CD14-positive monocyte (primary cell): ENCODE measurements around the gene CUTA. TPM values are rescaled to one million over a fixed set of nuclear protein-coding genes. Genes with fewer than 3 reads are reported as not detected.

Source experiments
- DNase-seq, 3 donors: peaks; one replicate each; pipeline ENCODE4 v3.0.0-alpha.2; 2011 to 2022
- H2AFZ ChIP-seq: 2 replicates; pipeline ENCODE4 v1.6.0; 2012; ENCODE audit warnings: mild to moderate bottlenecking, low read depth, low read length, inconsistent platforms; ENCODE audit not compliant: insufficient read depth, poor library complexity, severe bottlenecking
- H3K27ac ChIP-seq, 2 donors: 1 replicate in 1 of 2; 2 replicates in 1 of 2; pipeline ENCODE4 v1.5.1; 2012 to 2013; ENCODE audit warnings: low read length in 2 of 2, control low read depth in 1 of 2, inconsistent platforms in 1 of 2, low read depth in 1 of 2, mild to moderate bottlenecking in 1 of 2
- H3K27me3 ChIP-seq, 2 donors: one replicate each; pipeline versions ENCODE4 v1.6.0 to v1.6.1; 2011 to 2013; ENCODE audit warnings: low read length in 2 of 2; ENCODE audit not compliant: control insufficient read depth in 2 of 2, insufficient read depth in 2 of 2
- H3K36me3 ChIP-seq, 2 donors: replicated peaks in 1 of 2; 1 replicate in 1 of 2; 2 replicates in 1 of 2; pipeline versions ENCODE4 v1.5.1 to v1.6.1; 2012 to 2013; ENCODE audit warnings: low read length in 2 of 2, control low read depth in 1 of 2, inconsistent platforms in 1 of 2, mild to moderate bottlenecking in 1 of 2; ENCODE audit not compliant: insufficient read depth in 2 of 2, control insufficient read depth in 1 of 2
- H3K4me1 ChIP-seq, 2 donors: 1 replicate in 1 of 2; 2 replicates in 1 of 2; pipeline versions ENCODE4 v1.5.1 to v1.6.1; 2012 to 2013; ENCODE audit warnings: low read length in 2 of 2, control low read depth in 1 of 2, inconsistent platforms in 1 of 2, mild to moderate bottlenecking in 1 of 2, moderate library complexity in 1 of 2; ENCODE audit not compliant: insufficient read depth in 2 of 2, control insufficient read depth in 1 of 2
- H3K4me2 ChIP-seq: replicated peaks from 2 replicates; pipeline ENCODE3; 2012; ENCODE audit warnings: low read length, moderate library complexity, mild to moderate bottlenecking; ENCODE audit not compliant: poor library complexity, severe bottlenecking; ENCODE audit errors: extremely low read depth
- H3K4me3 ChIP-seq, 3 experiments: fragments of 200-600 bp in 1 of 3; sonication (generic) in 1 of 3; replicated peaks in 1 of 3; 1 replicate in 2 of 3; 2 replicates in 1 of 3; pipeline ENCODE4 v1.5.1; 2011 to 2013; ENCODE audit warnings: low read length in 3 of 3, mild to moderate bottlenecking in 3 of 3, control low read depth in 2 of 3, low read depth in 2 of 3, inconsistent platforms in 1 of 3, moderate library complexity in 1 of 3
- H3K79me2 ChIP-seq: 2 replicates; pipeline ENCODE4 v1.6.0; 2012; ENCODE audit warnings: mild to moderate bottlenecking, control low read depth, inconsistent platforms, low read length, moderate library complexity; ENCODE audit not compliant: insufficient read depth
- H3K9ac ChIP-seq: 2 replicates; pipeline ENCODE4 v1.6.0; 2017; ENCODE audit warnings: low read length, mild to moderate bottlenecking; ENCODE audit not compliant: insufficient read depth, poor library complexity, severe bottlenecking
- H3K9me3 ChIP-seq, 2 donors: replicated peaks in 1 of 2; 1 replicate in 1 of 2; 2 replicates in 1 of 2; pipeline versions ENCODE4 v1.5.1 to v1.6.1; 2012 to 2013; ENCODE audit warnings: low read length in 2 of 2, control low read depth in 1 of 2; ENCODE audit not compliant: control insufficient read depth in 1 of 2, insufficient read depth in 1 of 2
- H4K20me1 ChIP-seq: 2 replicates; pipeline ENCODE4 v1.6.0; 2012; ENCODE audit warnings: mild to moderate bottlenecking, low read length, control low read depth, moderate library complexity; ENCODE audit not compliant: insufficient read depth
- H3K27ac Mint-ChIP-seq, 7 donors: one replicate each; pipeline ENCODE4 v1.8.0; 2020; ENCODE audit warnings: mild to moderate bottlenecking in 7 of 7, mixed read lengths in 7 of 7, moderate library complexity in 6 of 7, inconsistent platforms in 2 of 7
- H3K27me3 Mint-ChIP-seq, 3 donors: one replicate each; pipeline ENCODE4 v1.8.0; 2021 to 2022; ENCODE audit warnings: low read depth in 3 of 3, mild to moderate bottlenecking in 3 of 3, mixed read lengths in 3 of 3, moderate library complexity in 3 of 3, inconsistent platforms in 1 of 3
- H3K36me3 Mint-ChIP-seq, 2 donors: one replicate each; pipeline ENCODE4 v1.8.0; 2020; ENCODE audit warnings: mixed read lengths in 2 of 2, inconsistent platforms in 1 of 2, mild to moderate bottlenecking in 1 of 2
- H3K4me1 Mint-ChIP-seq: one replicate; pipeline ENCODE4 v1.8.0; 2020; ENCODE audit warnings: mild to moderate bottlenecking, mixed read lengths
- H3K4me3 Mint-ChIP-seq, 2 donors: one replicate each; pipeline ENCODE4 v1.8.0; 2020; ENCODE audit warnings: mild to moderate bottlenecking in 2 of 2, mixed read lengths in 2 of 2, moderate library complexity in 1 of 2
- H3K9me3 Mint-ChIP-seq, 7 donors: one replicate each; pipeline ENCODE4 v1.8.0; 2020 to 2022; ENCODE audit warnings: mixed read lengths in 7 of 7, mild to moderate bottlenecking in 6 of 7, moderate library complexity in 6 of 7, inconsistent platforms in 2 of 7
- WGBS: methylation state at CpG from one replicate; pipeline ENCODE4 v1.1.5; 2013; ENCODE audit warnings: missing lambda C conversion rate; ENCODE audit not compliant: insufficient coverage; 5-methylcytosine and 5-hydroxymethylcytosine counted together
- intact Hi-C, 2 donors: fragments of 100-400 bp; cut with micrococcal nuclease; formaldehyde crosslinking; loops; one replicate each; pipeline versions ENCODE4 v1.15.0 to v1.15.1; 2023
- polyA plus RNA-seq, 3 donors: library from polyadenylated mRNA; depleted of rRNA in 1 of 3; unstranded in 2 of 3; stranded (reverse) in 1 of 3; fragments of 300-500 nt in 2 of 3; fragments of >200 nt in 1 of 3; fragmentation: Illumina TruSeq in 2 of 3; gene quantifications; 1 replicate in 2 of 3; 2 replicates in 1 of 3; pipeline ENCODE4 v1.2.3, GENCODE V29; 2012 to 2021
- TF ChIP-seq, protein P1 (sequence below): fragments of 200-600 bp; IDR thresholded peaks from one replicate; pipeline ENCODE4 v1.8.0; 2022; ENCODE audit warnings: antibody characterized with exemption, mild to moderate bottlenecking

Gene CUTA
- polyA plus RNA-seq, 3 donors: 137 to 160 (median 153) TPM

DNA sequence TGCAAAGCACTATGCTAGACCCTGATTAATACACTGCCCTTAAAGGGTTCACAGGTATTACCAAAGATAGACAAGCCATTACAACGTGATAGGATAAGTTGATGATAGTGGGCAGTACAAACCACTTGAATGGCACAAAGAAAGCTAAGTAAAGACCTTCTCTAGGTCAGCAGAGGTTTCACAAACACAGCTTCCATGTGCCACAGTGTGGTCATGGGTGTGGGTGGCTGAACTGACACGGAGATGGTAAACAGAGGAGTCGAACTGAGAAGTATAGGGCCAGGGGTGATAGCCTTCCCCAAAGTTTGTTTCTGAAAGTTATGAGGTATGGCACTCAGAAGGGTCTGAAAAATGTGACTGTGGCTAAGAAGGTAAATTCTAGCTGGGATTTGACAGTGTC is 40.8 kb upstream of the CUTA start:
- DNase-seq: no peak
- no peak overlapping the region for H3K27ac Mint-ChIP-seq
- Histone ChIP-seq H3K4me3 (no peak overlapping the region), H4K20me1 (no peaks in the 10 kb centered on the region), H3K36me3 (peaks cover 0 to 11% of the 10 kb centered on the region in 2 donors), H3K9me3 (no peaks in the 10 kb centered on the region), H3K79me2 (peaks cover 12% of the 10 kb centered on the region), H3K4me2 (no peak overlapping the region), H3K27me3 (no peaks in the 10 kb centered on the region), H3K27ac (no peak overlapping the region), H3K9ac (no peak overlapping the region), H3K4me1 (peaks cover 7 to 14% of the 10 kb centered on the region in 2 donors), H2AFZ (no peak overlapping the region)
- intact Hi-C loops: no loop called here
- peaks cover 15 to 16% of the 10 kb centered on the region in 2 donors for H3K36me3 Mint-ChIP-seq
- H3K27me3 Mint-ChIP-seq: peaks cover 0 to 7% (median 7%) of the 10 kb centered on the region in 3 donors
- WGBS: 78% methylated on average over 2 of the region's 3 CpGs
- TF ChIP-seq, protein P1, sequence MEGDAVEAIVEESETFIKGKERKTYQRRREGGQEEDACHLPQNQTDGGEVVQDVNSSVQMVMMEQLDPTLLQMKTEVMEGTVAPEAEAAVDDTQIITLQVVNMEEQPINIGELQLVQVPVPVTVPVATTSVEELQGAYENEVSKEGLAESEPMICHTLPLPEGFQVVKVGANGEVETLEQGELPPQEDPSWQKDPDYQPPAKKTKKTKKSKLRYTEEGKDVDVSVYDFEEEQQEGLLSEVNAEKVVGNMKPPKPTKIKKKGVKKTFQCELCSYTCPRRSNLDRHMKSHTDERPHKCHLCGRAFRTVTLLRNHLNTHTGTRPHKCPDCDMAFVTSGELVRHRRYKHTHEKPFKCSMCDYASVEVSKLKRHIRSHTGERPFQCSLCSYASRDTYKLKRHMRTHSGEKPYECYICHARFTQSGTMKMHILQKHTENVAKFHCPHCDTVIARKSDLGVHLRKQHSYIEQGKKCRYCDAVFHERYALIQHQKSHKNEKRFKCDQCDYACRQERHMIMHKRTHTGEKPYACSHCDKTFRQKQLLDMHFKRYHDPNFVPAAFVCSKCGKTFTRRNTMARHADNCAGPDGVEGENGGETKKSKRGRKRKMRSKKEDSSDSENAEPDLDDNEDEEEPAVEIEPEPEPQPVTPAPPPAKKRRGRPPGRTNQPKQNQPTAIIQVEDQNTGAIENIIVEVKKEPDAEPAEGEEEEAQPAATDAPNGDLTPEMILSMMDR: no peak
- peaks cover 0 to 2% (median 0%) of the 10 kb centered on the region in 7 donors for H3K9me3 Mint-ChIP-seq
- no peak overlapping the region for H3K4me3 Mint-ChIP-seq
- H3K4me1 Mint-ChIP-seq: peaks cover 13% of the 10 kb centered on the region

DNA sequence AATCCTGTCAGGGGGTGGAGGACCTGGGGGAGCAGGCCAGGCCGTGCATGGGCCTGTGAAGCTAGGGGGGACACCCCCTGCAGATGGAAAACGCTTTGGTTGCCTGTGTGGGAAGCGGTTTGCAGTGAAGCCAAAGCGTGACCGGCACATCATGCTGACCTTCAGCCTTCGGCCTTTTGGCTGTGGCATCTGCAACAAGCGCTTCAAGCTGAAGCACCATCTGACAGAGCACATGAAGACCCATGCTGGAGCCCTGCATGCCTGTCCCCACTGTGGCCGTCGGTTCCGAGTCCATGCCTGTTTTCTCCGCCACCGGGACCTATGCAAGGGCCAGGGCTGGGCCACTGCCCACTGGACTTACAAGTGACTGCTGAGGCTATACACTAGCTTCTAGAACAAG is 38.2 kb upstream of the CUTA start:
- Histone ChIP-seq H3K4me1 (peaks cover 27 to 39% of the 10 kb centered on the region in 2 donors), H3K79me2 (peaks cover 32% of the 10 kb centered on the region), H3K27me3 (no peaks in the 10 kb centered on the region), H3K4me2 (no peak overlapping the region), H3K4me3 (no peak overlapping the region), H3K9ac (no peak overlapping the region), H3K36me3 (peaks cover 0 to 11% of the 10 kb centered on the region in 2 donors), H2AFZ (no peak overlapping the region), H3K27ac (no peak overlapping the region), H3K9me3 (no peaks in the 10 kb centered on the region), H4K20me1 (no peaks in the 10 kb centered on the region)
- peaks cover 34% of the 10 kb centered on the region for H3K4me1 Mint-ChIP-seq
- DNase-seq: no peak
- TF ChIP-seq, protein P1: no peak
- H3K27me3 Mint-ChIP-seq: peaks cover 0 to 3% (median 3%) of the 10 kb centered on the region in 3 donors
- no peak overlapping the region for H3K4me3 Mint-ChIP-seq
- H3K27ac Mint-ChIP-seq: peak overlapping the region in 1 of 7 donors; percentile 23
- intact Hi-C loops: no loop called here
- H3K9me3 Mint-ChIP-seq: peaks cover 0 to 2% (median 0%) of the 10 kb centered on the region in 7 donors
- peaks cover 15 to 16% of the 10 kb centered on the region in 2 donors for H3K36me3 Mint-ChIP-seq
- WGBS: 97% methylated on average over 12 of the region's 12 CpGs
